Mucosa of descending colon (tissue), 3 donors: Measurements from ENCODE around the gene TTC33. TPM values are rescaled to one million over a fixed set of nuclear protein-coding genes. Genes with fewer than 3 reads are reported as not detected.

Experiments used
- ATAC-seq: fragments of 200-7000 bp; cut with Tn5 transposase; one replicate; pipeline ENCODE4 v1.9.1; 2020; ENCODE audit warnings: mild to moderate bottlenecking, moderate library complexity
- DNase-seq, 3 donors: peaks; one replicate each; pipeline ENCODE4 v3.0.0-alpha.2; 2020
- H3K36me3 ChIP-seq: fragments of 200-600 bp; one replicate; pipeline ENCODE4 v1.8.0; 2021; ENCODE audit warnings: low read depth, mild to moderate bottlenecking
- H3K4me1 ChIP-seq: fragments of 200-600 bp; one replicate; pipeline ENCODE4 v1.8.0; 2021; ENCODE audit warnings: low read depth, mild to moderate bottlenecking
- H3K4me3 ChIP-seq: fragments of 200-600 bp; one replicate; pipeline ENCODE4 v1.8.0; 2021; ENCODE audit warnings: mild to moderate bottlenecking
- H3K9me3 ChIP-seq: fragments of 200-600 bp; one replicate; pipeline ENCODE4 v1.8.0; 2021; ENCODE audit warnings: mild to moderate bottlenecking
- intact Hi-C, 2 donors: fragments of 100-400 bp; cut with DNase I in 1 of 2; cut with micrococcal nuclease in 1 of 2; formaldehyde crosslinking; loops; one replicate each; pipeline versions ENCODE4 v1.11.0 to v1.11.1; 2022; cut with DNase I, micrococcal nuclease
- long read RNA-seq, 2 donors: library from polyadenylated mRNA; unstranded; transcript quantifications; one replicate each; pipeline ENCODE4 v2.0.0, GENCODE V29; 2019 to 2021
- total RNA-seq, 3 donors: library from RNA; stranded (reverse); fragmentation: NEBNext Ultra II Directional in 2 of 3; extraction: Animal tissue kit (Norgen Biotek cat#: 25700) in 2 of 3; gene quantifications; one replicate each; pipeline versions ENCODE4 v1.2.1 to v1.2.4, GENCODE V29; 2021 to 2023
- TF ChIP-seq, protein P1 (sequence below): fragments of 200-600 bp; IDR thresholded peaks from one replicate; pipeline ENCODE4 v1.8.0; 2022; ENCODE audit warnings: antibody characterized with exemption, mild to moderate bottlenecking
- donor health status: DM: no; HTN: no; CAD: no; lungs with moderate emphysema.
- donor health status: DM: no; HTN: no; CAD: no.
- donor health status: DM: no; HTN: yes; CAD: no.

Gene TTC33, protein sequence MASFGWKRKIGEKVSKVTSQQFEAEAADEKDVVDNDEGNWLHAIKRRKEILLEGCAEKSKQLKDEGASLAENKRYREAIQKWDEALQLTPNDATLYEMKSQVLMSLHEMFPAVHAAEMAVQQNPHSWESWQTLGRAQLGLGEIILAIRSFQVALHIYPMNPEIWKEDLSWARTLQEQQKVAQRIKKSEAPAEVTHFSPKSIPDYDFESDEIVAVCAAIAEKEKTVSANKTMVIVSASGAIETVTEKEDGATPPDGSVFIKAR
- 10 to 100 TPM; 15.1 to 22.6 (median 17.2) TPM for total RNA-seq
- long read RNA-seq, donor 1, transcript TTC33-201 (5 exons, 2,612 nt), result major isoform, 29 of 39 reads
- long read RNA-seq, donor 1, partial matches to known transcripts, result 3 of 39 reads
- long read RNA-seq, donor 1, other reads (novel, unspliced or antisense), result 5 of 39 reads
- long read RNA-seq, donor 2, partial matches to known transcripts, result 2 of 6 reads
- long read RNA-seq, donor 2, other reads (novel, unspliced or antisense), result 0 of 6 reads

DNA sequence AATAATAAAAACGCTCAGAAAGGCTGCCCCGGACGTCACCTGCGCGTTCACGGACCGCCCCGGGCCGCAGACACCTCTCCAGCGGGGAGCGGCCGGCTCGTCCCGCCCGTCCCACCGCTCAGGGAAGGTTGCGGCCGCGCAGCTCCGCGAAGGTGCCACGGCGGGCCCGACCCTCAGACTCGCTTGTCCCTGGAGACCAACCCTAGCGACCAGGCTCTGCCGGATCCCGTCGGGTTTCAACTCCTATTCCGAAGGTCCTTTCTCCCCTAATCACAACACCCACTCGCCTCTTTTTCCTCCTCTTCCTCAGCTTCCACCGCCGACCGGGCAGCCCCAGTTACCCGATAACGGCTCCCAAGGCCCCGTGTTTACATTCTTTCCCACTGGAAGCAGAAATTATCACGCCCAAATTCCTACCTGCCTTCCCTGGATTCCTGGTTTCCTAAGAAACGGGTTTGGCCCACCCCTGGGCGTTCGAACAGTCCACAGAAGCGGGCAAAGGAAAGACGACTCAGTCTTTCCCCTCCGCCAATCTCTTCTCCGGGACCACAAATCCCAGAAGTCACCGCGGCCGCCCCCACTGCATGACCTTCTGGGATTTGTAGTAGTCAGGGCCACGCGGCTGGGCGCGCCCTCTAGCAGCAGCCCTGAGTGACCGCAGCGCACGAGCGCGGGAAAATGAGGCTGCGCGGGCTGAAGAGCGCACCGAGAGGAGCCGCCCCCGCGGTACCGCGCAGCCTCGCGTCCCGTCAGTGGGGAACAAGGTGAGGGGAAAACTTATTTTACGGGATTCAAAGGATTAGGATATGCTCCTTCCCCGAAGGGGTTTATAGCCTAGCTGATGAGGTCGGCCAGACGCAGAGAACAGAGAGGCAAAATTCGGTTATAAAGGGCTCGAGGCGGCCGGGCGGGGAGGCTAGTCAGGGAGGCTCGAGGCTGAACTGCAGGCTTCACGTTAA lies at the start of gene TTC33:
TSS of gene TTC33 (minus strand) at position 555 of the 959 bp plus-strand sequence. CDS start 8,943 bp downstream, outside the sequence.
- Histone ChIP-seq H3K36me3 (no peaks in the 10 kb centered on the region), H3K9me3 (no peaks in the 10 kb centered on the region), H3K4me1 (no peaks in the 10 kb centered on the region), H3K4me3 (peak within 1 kb of the TSS; percentile 80)
- DNase-seq, result peak; percentile 96 to 98 (median 97)
- TF ChIP-seq, protein P1, sequence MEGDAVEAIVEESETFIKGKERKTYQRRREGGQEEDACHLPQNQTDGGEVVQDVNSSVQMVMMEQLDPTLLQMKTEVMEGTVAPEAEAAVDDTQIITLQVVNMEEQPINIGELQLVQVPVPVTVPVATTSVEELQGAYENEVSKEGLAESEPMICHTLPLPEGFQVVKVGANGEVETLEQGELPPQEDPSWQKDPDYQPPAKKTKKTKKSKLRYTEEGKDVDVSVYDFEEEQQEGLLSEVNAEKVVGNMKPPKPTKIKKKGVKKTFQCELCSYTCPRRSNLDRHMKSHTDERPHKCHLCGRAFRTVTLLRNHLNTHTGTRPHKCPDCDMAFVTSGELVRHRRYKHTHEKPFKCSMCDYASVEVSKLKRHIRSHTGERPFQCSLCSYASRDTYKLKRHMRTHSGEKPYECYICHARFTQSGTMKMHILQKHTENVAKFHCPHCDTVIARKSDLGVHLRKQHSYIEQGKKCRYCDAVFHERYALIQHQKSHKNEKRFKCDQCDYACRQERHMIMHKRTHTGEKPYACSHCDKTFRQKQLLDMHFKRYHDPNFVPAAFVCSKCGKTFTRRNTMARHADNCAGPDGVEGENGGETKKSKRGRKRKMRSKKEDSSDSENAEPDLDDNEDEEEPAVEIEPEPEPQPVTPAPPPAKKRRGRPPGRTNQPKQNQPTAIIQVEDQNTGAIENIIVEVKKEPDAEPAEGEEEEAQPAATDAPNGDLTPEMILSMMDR, result peak; percentile 78
- intact Hi-C loops, result loop anchor here in 1 of 2 donors (5.0 kb wide), 1 partner anchor 82 kb away; the partner anchor contains the start of gene RPL37
- peak; percentile 98 for ATAC-seq

DNA sequence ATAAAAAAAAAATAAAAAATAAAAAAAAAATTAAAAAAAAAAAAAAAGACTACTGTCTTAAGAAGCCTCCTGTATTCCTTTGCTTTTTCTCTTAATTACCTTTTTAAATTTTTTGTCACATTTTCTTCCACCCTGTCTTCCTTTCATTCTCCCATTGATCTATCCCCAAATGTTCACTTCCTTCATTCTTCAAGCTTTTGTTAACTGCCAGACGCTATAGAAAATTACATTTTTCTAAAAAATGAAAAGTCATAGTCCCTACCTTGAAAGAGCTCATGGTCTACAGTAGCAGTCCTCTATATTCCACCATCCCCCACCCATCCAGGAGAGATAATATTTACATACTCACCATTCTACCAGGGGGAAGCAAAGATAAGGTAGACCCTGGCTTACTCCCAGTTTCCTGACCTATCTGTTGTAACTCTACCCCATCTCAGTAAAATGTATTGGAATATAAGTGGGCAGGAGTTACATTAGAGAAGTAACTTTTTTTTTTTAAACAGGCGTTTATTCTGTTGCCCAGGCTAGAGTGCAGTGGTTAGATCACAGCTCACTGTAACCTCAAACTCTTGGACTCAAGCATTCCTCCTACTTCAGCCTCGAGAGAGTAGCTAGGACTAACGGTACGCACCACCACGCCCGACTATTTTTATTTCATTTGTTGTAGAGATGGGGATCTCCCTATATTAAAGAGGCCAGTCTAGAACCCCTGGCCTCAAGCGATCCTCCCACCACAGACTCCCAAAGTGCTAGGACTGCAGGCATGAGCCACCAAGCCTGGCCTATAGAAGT lies 46.2 kb upstream of the TTC33 start:
- intact Hi-C loops, result no loop called here

DNA sequence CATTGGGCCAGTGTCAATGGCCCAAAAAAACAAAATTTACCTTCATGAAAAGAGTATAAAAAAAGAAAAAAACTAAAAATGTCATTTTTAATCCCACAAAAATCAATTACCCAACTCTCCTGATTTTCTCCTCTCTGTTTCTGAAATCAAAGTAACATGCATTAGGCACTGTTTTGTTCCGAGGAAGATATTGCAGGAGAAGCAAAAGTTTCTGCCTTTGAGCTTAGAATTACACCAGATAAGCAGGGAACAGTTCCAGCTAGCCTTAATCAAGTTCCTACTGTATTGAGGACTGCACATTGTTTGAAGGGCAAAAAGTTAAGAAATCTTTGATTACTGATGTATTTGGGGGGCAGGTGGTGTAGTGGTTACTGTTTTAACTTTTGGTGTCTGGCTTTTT lies 43.5 kb upstream of the TTC33 start:
- ATAC-seq, result no peak
- Histone ChIP-seq H3K36me3 (no peaks in the 10 kb centered on the region), H3K4me1 (peaks cover 17% of the 10 kb centered on the region), H3K4me3 (no peak overlapping the region), H3K9me3 (no peaks in the 10 kb centered on the region)
- no peak for DNase-seq
- intact Hi-C loops, result no loop called here
- TF ChIP-seq, protein P1, result no peak

More for the DNA sequence above, 46.2 kb upstream of the TTC33 start:
- DNase-seq (no peak), ATAC-seq (no peak)
- peaks cover 3% of the 10 kb centered on the region for H3K4me1 ChIP-seq
- TF ChIP-seq, protein P1, result no peak
- H3K9me3 ChIP-seq, result no peaks in the 10 kb centered on the region
- no peak overlapping the region for H3K4me3 ChIP-seq
- H3K36me3 ChIP-seq, result no peaks in the 10 kb centered on the region

DNA sequence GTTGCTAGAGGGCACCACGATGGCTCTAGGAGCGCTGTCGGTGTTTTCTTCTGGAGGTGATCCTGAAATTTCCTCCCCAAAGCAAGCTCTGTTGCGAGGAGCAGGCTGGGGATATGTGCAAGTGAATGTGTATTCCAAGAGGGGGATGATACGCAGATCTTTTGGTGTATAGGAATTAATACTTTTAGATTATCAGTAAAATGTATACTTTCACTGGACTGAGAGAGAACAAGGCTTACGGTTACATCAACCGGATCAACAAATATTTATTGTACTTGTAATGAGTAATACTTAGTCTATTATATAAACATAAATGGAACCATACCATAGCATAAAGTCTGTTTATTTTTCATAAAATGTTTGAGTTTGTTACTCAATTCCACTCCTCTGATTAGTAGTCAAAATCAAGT lies 43.0 kb upstream of the TTC33 start:
- peaks cover 17% of the 10 kb centered on the region for H3K4me1 ChIP-seq
- TF ChIP-seq, protein P1, result no peak
- DNase-seq, result no peak
- intact Hi-C loops, result no loop called here
- no peaks in the 10 kb centered on the region for H3K36me3 ChIP-seq
- no peak for ATAC-seq
- H3K4me3 ChIP-seq, result no peak overlapping the region
- H3K9me3 ChIP-seq, result no peaks in the 10 kb centered on the region
